ENCODE measurements around the gene KIAA1958.
A peak's percentile ranks its signal among the peaks of the same experiment; 100 is the strongest.

The KIAA1958 gene

DNA sequence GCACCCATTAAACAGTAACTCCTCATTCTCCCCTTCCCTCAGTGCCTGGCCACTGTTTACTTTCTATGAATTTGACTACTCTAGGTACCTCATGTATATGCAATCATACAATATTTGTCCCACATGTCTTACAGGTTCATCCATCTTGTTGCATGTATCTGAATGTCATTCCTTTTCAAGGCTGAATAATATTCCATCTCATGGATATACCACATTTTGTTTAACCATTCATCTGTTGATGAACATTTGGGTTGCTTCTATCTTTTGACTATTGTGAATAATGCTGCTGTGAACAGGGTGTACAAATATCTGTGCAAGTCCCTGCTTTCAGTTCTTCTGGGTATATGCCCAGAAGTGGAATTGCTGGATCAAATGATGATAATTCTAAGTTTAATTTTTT, 190.4 kb downstream of the KIAA1958 start:
- no peak for DNase-seq

DNA sequence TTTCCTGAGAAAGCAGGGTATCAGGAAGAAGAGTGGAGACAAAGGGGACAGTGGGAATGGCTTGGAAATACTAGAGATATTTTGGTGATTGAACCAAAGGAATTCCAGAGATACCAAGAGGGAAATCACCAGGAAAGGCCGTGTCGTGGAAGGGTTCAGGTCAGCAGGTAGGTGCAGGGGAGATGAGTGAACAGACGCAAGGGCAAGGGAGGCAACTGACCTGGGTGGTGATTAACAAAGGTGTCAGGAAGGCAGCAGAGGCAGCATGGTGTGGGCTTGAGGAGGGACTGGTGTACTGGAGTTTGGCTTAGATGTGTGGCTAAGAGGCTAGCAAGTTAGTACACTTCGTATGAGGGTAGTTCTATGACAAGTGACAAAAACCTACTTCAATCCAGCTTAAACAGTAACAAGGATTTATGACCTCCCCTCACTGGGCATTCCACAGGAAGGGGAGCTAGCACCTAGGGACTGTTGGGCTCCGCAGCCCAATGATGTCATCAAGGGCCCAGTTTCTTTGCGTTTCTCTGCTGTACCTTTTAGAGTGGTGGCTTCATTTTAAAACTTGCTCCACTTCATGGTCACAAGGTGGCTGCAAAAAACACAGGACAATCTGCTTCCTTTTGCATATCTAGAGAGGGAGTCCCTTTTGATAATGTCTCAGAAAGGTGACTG, 194.2 kb downstream of the KIAA1958 start:
- DNase-seq, result no peak

DNA sequence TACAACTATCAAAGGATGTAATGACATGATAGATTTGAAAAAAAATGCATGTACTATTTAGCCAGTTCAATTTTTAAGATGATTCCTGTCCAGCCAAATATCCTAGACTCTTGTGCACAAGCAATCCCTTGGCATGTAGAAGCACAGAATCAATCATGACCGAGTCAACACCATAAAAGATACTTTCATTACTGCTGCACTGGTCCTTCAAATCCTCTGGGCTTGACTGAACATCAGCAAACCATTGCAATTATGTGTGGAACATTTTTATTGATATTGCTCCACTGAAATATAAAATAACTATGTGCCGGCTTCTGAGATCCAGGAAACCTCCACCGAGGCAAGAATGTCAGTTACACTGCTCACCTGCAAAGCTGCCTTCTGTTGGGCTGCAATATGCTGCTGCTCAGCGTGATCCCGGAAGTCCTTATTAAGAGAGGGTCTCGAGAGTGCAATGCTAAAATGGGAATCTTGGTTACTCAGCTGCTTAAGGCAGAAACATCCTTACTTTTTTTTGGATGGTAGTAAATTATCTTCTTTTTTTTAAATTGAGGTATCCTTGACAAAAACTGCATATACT, 202.6 kb downstream of the KIAA1958 start:
- DNase-seq, result no peak

DNA sequence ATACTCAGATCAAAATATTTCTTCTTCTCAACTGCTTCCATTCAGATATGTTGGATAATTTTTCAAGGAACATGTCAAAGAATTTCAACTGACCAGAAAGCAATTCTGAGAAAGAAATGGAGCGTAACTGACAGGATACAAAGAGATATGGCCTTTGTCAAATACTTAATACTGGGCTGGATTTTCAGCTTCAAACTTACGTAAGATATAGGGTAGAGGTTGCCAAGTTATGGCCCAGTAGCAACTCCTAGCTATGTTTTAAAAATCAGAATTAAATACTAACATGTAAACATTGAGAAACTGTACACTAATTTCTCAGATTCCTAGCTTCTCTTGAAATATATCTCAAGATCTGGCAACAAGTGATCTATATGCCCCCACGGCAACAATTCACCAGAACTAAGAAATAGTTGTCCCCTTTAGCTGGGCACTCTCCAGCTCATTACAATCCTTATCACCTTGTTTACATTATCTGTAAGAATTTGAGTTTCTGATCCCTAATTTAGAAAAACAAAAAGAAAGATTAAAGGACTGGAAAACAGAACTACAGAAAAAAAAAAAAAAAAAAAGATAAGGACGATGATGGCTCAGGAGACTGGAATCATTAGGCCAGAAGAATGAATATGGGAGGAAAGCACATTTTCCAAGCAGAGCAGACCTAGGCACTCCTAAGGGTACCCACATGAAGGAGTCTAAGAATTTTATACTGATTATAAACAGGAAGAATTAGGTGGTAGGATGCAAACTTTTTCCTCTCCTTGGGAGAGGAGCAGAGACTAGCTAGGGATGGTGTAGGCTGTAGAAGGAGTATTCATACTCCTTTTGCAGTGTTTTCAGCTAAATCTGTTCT, 208.3 kb downstream of the KIAA1958 start:
- no peak for DNase-seq

DNA sequence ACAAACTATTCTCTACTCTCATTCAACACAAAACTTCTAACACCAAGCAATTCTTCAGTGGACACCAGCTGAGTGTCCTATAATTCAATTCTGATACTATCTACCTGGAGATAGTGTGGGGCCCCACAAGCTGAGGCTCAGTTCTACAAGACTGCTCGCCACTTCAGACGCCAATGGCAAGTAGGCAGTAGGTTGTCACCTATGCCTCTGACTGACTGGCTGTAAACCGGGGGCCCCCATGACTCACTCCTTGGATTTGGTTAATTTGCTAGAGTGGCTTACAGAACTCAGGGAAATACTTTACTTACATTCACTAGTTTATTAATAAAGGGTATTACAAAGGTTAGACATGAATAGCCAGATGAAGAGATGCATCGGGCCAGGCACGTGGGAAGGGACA, 209.8 kb downstream of the KIAA1958 start:
- DNase-seq, result peak; percentile 20

DNA sequence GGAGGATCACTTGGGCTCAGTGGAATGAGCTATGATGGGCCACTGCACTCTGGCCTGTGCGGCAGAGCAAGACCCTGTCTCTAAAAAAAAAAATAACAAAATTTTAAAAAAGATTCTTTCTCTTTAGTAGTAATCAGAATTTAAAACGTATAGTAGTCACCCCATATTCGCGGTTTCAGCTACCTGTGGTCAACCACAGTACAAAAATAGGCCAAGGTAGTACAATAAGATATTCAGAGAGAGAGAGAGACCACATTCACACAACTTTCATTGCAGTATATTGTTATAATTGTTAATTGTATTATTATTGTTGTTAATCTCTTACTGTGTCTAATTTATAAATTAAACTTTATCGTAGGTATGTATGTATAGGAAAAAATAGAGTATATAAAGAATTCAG, 212.6 kb downstream of the KIAA1958 start:
- peak; percentile 12 for DNase-seq

DNA sequence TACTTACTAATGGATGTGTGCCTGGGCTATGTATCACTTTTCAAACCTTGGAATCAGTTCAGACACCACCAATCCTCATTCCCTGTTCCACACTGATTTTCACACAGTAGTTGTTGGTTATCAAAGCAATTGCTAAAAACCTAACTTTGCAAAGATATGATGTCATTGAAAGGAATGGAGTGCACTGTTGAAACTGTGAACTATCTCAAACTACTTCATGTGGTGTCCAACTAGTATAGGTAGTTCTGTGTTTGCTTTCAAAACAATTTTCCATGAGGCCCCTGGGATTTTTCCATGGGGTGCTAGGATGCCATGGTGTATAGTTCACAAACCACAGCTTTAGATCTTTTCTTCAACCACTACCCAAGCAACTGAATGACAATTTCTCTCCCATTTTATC, 213.5 kb downstream of the KIAA1958 start:
- no peak for DNase-seq

DNA sequence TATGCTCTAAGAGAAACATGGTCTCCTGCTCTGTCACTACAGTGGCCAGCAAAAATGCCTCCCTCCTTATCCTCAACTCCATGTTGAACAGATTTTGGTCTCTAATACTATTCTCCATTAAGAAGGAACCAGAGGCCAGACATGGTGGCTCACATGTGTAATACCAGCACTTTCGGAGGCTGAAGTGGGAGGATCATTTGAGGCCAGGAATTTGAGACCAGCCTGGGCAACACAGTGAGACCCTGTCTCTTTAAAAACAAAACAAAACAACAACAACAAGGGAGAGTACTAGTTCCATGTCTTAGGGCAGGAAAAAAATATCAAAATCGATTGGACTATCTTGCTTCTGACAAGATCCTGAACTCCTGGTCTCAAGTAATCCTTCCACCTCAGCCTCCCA, 216.7 kb downstream of the KIAA1958 start:
- no peak for DNase-seq

DNA sequence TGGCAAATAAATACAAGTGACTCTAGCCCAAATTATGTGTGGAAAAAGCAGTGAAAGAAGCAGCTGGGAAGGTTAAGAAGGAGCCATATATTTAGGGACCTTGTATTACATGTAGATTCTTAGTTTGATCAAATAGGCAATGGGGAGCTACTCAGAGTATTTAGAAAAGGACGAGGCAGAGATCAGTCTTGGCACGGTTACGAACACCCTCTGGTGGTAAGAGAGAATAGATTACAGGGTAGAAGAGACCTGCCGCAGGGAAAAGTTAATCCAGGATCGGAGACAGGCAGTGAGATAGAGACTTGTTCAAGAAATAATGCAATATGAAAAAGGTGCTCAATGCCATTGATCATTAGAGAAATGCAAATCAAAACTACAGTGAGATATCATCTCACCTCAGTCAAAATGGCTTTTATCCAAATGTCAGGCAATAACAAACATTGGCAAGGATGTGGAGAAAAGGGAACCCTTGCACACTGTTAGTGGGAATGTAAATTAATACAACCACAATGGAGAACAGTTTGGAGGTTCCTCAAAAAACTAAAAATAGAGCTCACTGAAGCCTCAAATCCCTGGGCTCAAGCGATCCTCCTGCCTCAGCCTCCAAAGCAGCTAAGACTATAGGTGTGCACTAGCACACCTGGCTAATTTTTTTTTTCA, 219.3 kb downstream of the KIAA1958 start:
- DNase-seq, result no peak

DNA sequence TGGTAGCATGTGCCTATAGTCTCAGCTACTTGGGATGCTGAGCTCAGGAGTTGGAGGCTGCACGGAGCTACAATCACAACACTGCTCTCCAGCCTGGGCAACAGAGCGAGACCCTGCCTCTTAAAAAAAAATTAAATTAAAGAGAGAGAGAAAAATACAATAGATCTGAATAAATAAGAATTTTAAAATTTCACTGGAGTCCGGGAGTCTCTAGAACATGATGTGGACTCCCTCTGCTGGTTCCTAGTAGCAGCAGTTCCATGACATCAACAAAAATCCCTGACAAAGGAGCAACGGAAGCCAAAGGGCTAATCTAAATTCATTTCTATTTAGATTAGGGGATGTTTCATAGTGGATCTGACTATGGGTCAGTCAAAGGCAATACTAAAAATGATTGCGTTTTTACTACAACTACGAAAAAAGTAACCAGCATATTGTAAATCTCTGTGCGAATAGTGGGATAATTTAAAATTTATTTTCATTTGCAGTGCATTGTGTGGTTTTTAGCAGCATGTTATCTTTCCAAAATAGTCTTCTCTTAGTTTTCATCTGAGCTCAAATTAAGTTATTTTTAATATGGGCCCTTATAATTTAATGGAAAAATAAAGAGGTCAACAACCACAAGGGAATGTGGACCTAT, 224.5 kb downstream of the KIAA1958 start:
- DNase-seq, result no peak

DNA sequence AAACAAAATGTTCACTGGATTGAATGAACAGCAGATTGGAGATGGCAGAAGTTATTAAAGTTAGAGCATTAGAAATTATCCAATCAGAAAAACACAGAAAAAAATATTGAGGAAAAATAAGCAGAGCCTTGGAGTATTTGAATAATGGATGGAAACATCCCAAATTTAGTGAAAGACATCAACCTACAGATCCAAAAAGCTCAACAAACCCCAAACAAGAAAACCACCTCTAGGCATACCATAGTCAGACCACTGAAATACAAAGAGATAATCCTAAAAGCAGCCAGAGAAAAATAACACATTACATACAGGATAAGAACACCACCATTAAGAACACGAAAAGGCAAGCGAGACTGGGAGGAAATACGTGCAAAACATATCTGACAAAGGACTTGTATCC, 226.1 kb downstream of the KIAA1958 start:
- no peak for DNase-seq

DNA sequence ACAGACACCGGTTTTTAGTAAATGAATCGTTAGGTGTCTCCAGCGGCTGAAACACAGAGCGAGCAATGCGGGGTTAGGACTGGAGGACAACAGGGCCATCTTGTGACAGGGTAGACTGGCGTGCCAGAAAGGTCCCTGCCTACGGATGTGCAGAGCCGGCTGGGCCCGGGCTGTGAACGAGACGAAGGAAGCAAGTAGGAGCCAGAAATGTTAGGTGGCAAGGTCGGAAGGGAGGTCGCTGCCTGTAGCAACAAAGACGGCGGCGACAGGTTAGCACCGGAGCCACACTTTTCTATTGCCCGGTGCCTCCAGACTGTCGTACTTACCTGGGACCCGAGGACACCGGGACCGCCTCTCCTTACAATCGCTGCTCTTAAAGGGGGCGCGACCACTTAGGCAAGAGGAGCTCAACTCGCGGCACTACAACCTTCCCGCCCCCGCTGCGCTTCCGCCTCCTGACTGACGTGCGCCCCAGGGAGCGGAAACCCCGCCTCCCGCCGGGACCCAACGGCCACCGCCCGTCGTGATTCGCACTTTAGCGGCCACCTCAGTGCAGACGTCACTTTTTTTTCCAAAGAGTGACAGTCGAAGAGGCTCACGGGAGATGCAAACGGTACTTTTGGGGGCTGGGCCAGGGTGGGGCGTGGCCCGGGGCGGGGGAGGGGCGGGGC, 231.2 kb downstream of the KIAA1958 start, which contains the start of gene INIP:
INIP (minus strand) TSS at position 457 of the 671 bp plus-strand sequence. CDS start 1,632 bp downstream, outside the sequence.
- DNase-seq, result peak; percentile 98
